AG04449 (cell line): ENCODE results near the gene ADM.

ENCODE experiments used
- CTCF ChIA-PET: fragments of 350-600 bp; formaldehyde crosslinking; extraction: SDS; loops from one replicate; lab custom pipeline; 2021; ENCODE audit warnings: antibody characterized with exemption; lab: Yijun Ruan, JAX
- POLR2A ChIA-PET: fragments of 400-600, 350-600 bp; formaldehyde crosslinking; extraction: SDS; loops from one replicate; lab custom pipeline; 2020; ENCODE audit warnings: antibody characterized with exemption, inconsistent platforms; lab: Yijun Ruan, JAX
- DNase-seq: peaks from one replicate; pipeline ENCODE4 v3.0.0-alpha.2; 2010; ENCODE audit warnings: low read depth, low spot score
- H3K4me3 ChIP-seq: 2 replicates; pipeline ENCODE4 v1.5.1; 2011; ENCODE audit warnings: low read depth, mild to moderate bottlenecking, control low read depth, low read length
- TF ChIP-seq, protein P1 (sequence below): IDR thresholded peaks from one replicate; pipeline ENCODE4 v1.5.1; 2011; ENCODE audit warnings: mild to moderate bottlenecking, moderate library complexity, low read length, control low read depth, inconsistent platforms; ENCODE audit not compliant: insufficient read depth; ENCODE audit errors: missing control alignments

Gene ADM

DNA sequence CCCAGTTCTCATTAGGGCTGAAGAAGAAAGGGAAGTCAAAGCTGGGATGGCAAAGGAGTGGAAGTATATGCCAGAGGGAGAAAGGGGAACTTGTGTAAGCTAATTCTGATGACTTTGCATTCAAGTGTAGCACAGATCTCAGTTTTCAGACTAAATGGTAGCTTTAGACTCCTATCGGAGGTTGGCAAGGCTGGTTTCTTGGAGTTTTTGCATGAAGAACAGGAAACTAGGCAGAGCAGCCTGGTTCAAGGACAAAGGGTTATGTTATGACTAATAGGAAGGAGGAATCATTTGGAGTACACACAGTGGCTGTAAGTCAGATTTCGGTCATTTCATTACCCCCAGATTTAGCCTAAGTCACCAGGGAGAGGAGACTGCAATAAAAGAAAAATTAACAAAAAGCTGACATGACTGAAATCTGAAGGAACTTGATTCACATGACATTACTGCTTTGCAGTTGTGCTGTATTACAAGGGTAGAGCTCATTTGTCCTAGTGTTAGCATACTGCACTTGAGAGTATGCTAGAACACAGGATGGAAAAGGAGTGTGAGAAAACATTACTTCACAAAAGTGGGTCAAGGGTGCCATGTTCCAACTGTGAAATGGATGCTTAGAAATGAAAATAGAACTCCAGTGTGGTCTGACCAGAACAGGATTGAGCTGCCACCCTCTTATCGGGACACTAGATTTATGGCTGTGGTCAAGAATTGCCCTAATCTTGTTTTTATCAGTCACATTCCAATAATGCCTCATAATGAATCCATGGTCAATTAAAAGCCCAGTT, 23.6 kb downstream of the ADM start:
- DNase-seq, result no peak
- TF ChIP-seq, protein P1, sequence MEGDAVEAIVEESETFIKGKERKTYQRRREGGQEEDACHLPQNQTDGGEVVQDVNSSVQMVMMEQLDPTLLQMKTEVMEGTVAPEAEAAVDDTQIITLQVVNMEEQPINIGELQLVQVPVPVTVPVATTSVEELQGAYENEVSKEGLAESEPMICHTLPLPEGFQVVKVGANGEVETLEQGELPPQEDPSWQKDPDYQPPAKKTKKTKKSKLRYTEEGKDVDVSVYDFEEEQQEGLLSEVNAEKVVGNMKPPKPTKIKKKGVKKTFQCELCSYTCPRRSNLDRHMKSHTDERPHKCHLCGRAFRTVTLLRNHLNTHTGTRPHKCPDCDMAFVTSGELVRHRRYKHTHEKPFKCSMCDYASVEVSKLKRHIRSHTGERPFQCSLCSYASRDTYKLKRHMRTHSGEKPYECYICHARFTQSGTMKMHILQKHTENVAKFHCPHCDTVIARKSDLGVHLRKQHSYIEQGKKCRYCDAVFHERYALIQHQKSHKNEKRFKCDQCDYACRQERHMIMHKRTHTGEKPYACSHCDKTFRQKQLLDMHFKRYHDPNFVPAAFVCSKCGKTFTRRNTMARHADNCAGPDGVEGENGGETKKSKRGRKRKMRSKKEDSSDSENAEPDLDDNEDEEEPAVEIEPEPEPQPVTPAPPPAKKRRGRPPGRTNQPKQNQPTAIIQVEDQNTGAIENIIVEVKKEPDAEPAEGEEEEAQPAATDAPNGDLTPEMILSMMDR, result no peak
- H3K4me3 ChIP-seq, result no peak overlapping the region
- ChIA-PET POLR2A (interaction anchor here (1.1 to 1.6 kb wide), 2 partner anchors 19 to 24 kb away, joined by 4 to 11 read pairs; partner anchors contain the start of gene ADM), CTCF (interaction anchor here (0.9 to 4.4 kb wide), 6 partner anchors 12 to 147 kb away, joined by 3 to 25 read pairs (median 4); no protein-coding TSS in a partner anchor)

DNA sequence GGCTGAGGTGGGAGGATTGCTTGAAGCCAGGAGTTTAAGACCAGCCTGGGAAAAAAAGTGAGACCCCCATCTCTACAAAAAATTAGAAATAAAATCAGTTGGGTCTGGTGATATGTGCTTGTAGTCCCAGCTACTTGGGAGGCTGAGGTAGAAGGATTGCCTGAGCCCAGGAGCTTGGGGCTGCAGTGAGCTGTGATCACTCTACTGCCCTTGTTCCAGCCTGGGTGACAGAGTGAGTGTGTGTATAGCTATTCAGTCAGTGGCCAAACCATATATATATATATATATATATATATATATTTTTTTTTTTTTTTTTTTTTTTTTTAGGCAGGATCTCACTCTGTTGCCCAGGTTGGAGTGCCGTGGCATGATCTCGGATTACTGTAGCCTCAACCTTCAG, 24.5 kb downstream of the ADM start:
- no peak overlapping the region for H3K4me3 ChIP-seq
- TF ChIP-seq, protein P1, result no peak
- ChIA-PET CTCF (interaction anchor here (0.7 to 4.4 kb wide), 6 partner anchors 11 to 185 kb away, joined by 3 to 25 read pairs (median 4); no protein-coding TSS in a partner anchor), POLR2A (interaction anchor here (1.6 kb wide), 1 partner anchor 20 kb away, joined by 4 read pairs; no protein-coding TSS in a partner anchor)
- DNase-seq, result no peak

DNA sequence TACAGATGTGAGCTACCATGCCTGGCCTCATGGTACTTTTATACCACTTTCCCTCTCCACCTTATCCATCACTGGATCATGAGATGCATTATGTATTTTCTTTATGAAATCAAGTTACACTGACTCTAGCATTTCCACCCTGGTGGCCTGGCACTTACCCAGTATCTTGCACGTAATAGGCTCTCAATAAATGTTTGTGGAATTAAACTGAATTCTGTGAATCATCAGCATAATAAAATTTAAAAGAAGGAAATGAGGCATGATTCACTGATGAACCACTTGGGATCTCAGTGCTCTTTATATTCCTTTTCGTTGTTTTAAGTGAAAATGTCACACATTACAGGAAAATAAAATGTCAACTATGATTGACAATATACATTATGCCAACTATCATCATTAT, 25.1 kb downstream of the ADM start:
- TF ChIP-seq, protein P1, result no peak
- ChIA-PET CTCF (interaction anchor here (0.7 to 4.4 kb wide), 4 partner anchors 11 to 185 kb away, joined by 3 to 25 read pairs (median 3); no protein-coding TSS in a partner anchor), POLR2A (interaction anchor here (1.6 kb wide), 1 partner anchor 21 kb away, joined by 4 read pairs; no protein-coding TSS in a partner anchor)
- H3K4me3 ChIP-seq, result no peak overlapping the region
- peak; percentile 79 for DNase-seq

- ChIA-PET POLR2A (no interaction called here), CTCF (no interaction called here)
- no peak for DNase-seq
- H3K4me3 ChIP-seq, result no peak overlapping the region
- TF ChIP-seq, protein P1, result no peak
These were observed 26.8 kb downstream of the ADM start for GRCh38 chr11:10331548-10332289.

- no peak for DNase-seq
- CTCF ChIA-PET, result interaction anchor here (1.1 kb wide), 1 partner anchor 34 kb away, joined by 3 read pairs; no protein-coding TSS in a partner anchor
- POLR2A ChIA-PET, result no interaction called here
- TF ChIP-seq, protein P1, result no peak
- no peak overlapping the region for H3K4me3 ChIP-seq
These were observed 28.6 kb downstream of the ADM start for GRCh38 chr11:10333490-10333889.
